PFSK-1 (cell line): ENCODE measurements around the gene RSPH1.

Experiments
- FOXP2 ChIP-seq: optimal IDR thresholded peaks from 2 replicates; pipeline ENCODE3; 2011; ENCODE audit warnings: borderline replicate concordance, control low read depth, inconsistent platforms; ENCODE audit not compliant: insufficient read depth; ENCODE audit errors: extremely low read length, extremely low read depth
- POLR2AphosphoS5 ChIP-seq: IDR thresholded peaks from 2 replicates; pipeline ENCODE4 v1.6.1; 2012; ENCODE audit warnings: low read depth, mild to moderate bottlenecking, control low read depth, low read length, moderate library complexity
- SIN3A ChIP-seq: IDR thresholded peaks from 2 replicates; pipeline ENCODE4 v1.6.1; 2012; ENCODE audit warnings: mild to moderate bottlenecking, low read length, moderate library complexity, borderline replicate concordance; ENCODE audit not compliant: insufficient read depth
- TAF1 ChIP-seq: IDR thresholded peaks from 2 replicates; pipeline ENCODE4 v1.6.1; 2012; ENCODE audit warnings: low read length, control low read depth, borderline replicate concordance; ENCODE audit not compliant: insufficient read depth
- TF ChIP-seq, protein P1 (sequence below), 2 experiments: IDR thresholded peaks; 2 replicates each; pipeline versions ENCODE4 v1.6.1 to v1.8.0; 2011 to 2012; ENCODE audit warnings: low read depth in 2 of 2, low read length in 2 of 2, control low read depth in 1 of 2, inconsistent platforms in 1 of 2, mild to moderate bottlenecking in 1 of 2, moderate library complexity in 1 of 2; ENCODE audit not compliant: insufficient read depth in 1 of 2

Gene RSPH1

GRCh38 chr21:42521384-42521783, 25.4 kb upstream of the RSPH1 start:
- TF ChIP-seq POLR2AphosphoS5, result no peak
- TF ChIP-seq, protein P1, sequence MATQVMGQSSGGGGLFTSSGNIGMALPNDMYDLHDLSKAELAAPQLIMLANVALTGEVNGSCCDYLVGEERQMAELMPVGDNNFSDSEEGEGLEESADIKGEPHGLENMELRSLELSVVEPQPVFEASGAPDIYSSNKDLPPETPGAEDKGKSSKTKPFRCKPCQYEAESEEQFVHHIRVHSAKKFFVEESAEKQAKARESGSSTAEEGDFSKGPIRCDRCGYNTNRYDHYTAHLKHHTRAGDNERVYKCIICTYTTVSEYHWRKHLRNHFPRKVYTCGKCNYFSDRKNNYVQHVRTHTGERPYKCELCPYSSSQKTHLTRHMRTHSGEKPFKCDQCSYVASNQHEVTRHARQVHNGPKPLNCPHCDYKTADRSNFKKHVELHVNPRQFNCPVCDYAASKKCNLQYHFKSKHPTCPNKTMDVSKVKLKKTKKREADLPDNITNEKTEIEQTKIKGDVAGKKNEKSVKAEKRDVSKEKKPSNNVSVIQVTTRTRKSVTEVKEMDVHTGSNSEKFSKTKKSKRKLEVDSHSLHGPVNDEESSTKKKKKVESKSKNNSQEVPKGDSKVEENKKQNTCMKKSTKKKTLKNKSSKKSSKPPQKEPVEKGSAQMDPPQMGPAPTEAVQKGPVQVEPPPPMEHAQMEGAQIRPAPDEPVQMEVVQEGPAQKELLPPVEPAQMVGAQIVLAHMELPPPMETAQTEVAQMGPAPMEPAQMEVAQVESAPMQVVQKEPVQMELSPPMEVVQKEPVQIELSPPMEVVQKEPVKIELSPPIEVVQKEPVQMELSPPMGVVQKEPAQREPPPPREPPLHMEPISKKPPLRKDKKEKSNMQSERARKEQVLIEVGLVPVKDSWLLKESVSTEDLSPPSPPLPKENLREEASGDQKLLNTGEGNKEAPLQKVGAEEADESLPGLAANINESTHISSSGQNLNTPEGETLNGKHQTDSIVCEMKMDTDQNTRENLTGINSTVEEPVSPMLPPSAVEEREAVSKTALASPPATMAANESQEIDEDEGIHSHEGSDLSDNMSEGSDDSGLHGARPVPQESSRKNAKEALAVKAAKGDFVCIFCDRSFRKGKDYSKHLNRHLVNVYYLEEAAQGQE (IDR thresholded peaks at IDR 0.05; ENCODE audit: insufficient read depth in 1 of 2, low read depth in 2 of 2, low read length in 2 of 2), result no peak

- TF ChIP-seq SIN3A, result no peak
Observed at GRCh38 chr21:42520628-42521253, 24.7 kb upstream of the RSPH1 start.

DNA sequence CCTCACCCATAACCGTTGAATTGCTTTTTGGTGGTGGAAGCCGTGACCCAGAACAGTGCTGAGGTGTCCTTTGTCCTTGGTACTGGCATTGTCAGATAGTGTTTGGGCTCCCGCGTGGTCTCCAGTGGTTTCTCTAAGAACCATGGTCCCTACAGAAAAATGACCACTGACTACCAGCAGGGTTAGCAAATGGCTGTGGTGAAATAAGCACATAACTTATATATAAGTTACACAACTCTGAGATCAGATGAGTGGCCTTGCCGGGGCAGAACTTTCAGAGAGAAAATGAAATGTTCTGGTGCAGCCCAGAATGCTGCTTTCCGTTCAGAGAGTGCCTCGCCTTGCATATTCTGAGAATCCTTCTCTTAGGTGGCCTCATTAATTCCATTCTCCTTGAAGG, 22.6 kb upstream of the RSPH1 start:
- no peak for TF ChIP-seq POLR2AphosphoS5
- TF ChIP-seq FOXP2, result no peak
- no peak for TF ChIP-seq TAF1
- TF ChIP-seq, protein P1 (IDR thresholded peaks at IDR 0.05; ENCODE audit: insufficient read depth in 1 of 2, low read depth in 2 of 2, low read length in 2 of 2), result no peak
- TF ChIP-seq SIN3A, result no peak

DNA sequence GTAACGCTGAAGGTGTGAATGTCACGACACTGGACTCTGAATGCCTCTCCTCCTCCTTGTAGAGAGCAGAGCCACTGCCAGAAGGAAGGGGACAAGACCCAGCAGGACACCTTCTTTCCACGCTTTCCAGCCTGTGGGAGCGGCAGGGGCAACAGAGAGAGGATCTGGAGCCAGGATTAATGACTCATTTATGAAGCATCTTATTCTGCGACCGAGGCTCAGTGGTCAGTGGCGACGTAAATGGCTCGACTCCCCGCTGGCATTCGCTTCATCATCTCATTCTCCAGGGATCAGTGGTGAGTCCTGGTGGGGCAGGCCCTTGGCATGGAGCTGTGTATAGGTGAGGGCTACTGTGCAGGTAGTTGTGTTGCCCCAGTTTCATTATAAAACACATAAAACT, 22.2 kb upstream of the RSPH1 start:
- no peak for TF ChIP-seq SIN3A
- no peak for TF ChIP-seq POLR2AphosphoS5
- TF ChIP-seq TAF1, result no peak
- no peak for TF ChIP-seq FOXP2
- TF ChIP-seq, protein P1 (IDR thresholded peaks at IDR 0.05; ENCODE audit: insufficient read depth in 1 of 2, low read depth in 2 of 2, low read length in 2 of 2), result no peak

GRCh38 chr21:42515708-42516502, 19.9 kb upstream of the RSPH1 start:
- TF ChIP-seq SIN3A, result no peak
- TF ChIP-seq FOXP2, result no peak
- TF ChIP-seq TAF1, result no peak
- no peak for TF ChIP-seq POLR2AphosphoS5

- TF ChIP-seq POLR2AphosphoS5 (no peak), FOXP2 (no peak), TAF1 (no peak), SIN3A (no peak)
- TF ChIP-seq, protein P1 (IDR thresholded peaks at IDR 0.05; ENCODE audit: insufficient read depth in 1 of 2, low read depth in 2 of 2, low read length in 2 of 2), result no peak
Observed at GRCh38 chr21:42514883-42515228, 18.8 kb upstream of the RSPH1 start.
